ENCODE measurements around the gene TMEM187. TPM values are rescaled to one million over a fixed set of nuclear protein-coding genes. Genes with fewer than 3 reads are reported as not detected.

The TMEM187 gene
- total and polyA plus RNA-seq, 2 donors (not counting 1 experiment from before 2014, with no cell fraction given): 5.5 to 6.4 TPM

DNA sequence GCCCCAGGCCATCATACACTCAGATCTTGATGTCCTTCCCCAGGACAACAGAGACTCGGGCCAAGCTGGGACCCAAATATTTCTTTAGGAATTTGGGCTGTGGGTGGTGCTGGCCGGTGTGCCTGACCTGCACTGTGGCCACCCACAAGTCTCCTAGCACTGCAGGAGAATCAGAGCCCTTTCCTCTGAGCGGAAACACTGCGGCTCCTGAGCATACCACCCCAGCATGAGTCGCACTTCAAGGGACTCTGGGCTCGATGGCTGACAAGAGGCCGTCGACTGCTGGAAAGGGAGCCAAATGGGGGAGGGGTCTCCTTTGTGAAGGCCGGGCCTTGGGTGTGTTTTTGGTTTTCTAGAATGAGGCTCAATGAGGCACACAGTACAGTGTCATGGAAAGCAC, 60.1 kb downstream of the TMEM187 start:
- H2AFZ ChIP-seq (ENCODE audit: insufficient read depth, low read depth, low read length, poor library complexity, severe bottlenecking): no peak overlapping the region
- H3K9me3 ChIP-seq (ENCODE audit: control extremely low read depth in 1 of 3, control insufficient read depth in 2 of 3, insufficient read depth in 1 of 3, low read length in 2 of 3): no peaks in the 10 kb centered on the region
- H3K4me3 ChIP-seq (ENCODE audit: control extremely low read depth in 1 of 5, extremely low read depth in 1 of 5, insufficient read depth in 1 of 5, low read depth in 2 of 5, low read length in 4 of 5): no peak overlapping the region
- H3K9ac ChIP-seq (ENCODE audit: low read length): no peak overlapping the region
- H3K36me3 ChIP-seq (replicated peaks in 1 of 2; ENCODE audit: control extremely low read depth in 1 of 2, control insufficient read depth in 1 of 2, extremely low read depth in 1 of 2, insufficient read depth in 2 of 2, low read length in 1 of 2): peaks cover 0 to 32% of the 10 kb centered on the region in 2 experiments
- ChIA-PET POLR2A (no interaction called here), CTCF (no interaction called here)
- no peaks in the 10 kb centered on the region for H3K27me3 ChIP-seq (replicated peaks in 1 of 4; ENCODE audit: control extremely low read depth in 1 of 4, control insufficient read depth in 3 of 4, insufficient read depth in 4 of 4, low read length in 3 of 4)
- no peak for DNase-seq
- ATAC-seq (ENCODE audit: low read depth): no peak
- no peak for TF ChIP-seq EZH2 (IDR thresholded peaks at IDR 0.05; ENCODE audit: borderline replicate concordance, insufficient read depth, low read depth, low read length, poor library complexity, severe bottlenecking)
- TF ChIP-seq, protein P1, sequence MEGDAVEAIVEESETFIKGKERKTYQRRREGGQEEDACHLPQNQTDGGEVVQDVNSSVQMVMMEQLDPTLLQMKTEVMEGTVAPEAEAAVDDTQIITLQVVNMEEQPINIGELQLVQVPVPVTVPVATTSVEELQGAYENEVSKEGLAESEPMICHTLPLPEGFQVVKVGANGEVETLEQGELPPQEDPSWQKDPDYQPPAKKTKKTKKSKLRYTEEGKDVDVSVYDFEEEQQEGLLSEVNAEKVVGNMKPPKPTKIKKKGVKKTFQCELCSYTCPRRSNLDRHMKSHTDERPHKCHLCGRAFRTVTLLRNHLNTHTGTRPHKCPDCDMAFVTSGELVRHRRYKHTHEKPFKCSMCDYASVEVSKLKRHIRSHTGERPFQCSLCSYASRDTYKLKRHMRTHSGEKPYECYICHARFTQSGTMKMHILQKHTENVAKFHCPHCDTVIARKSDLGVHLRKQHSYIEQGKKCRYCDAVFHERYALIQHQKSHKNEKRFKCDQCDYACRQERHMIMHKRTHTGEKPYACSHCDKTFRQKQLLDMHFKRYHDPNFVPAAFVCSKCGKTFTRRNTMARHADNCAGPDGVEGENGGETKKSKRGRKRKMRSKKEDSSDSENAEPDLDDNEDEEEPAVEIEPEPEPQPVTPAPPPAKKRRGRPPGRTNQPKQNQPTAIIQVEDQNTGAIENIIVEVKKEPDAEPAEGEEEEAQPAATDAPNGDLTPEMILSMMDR (IDR thresholded peaks at IDR 0.05): no peak
- H3K4me3 Mint-ChIP-seq: no peak overlapping the region
- H3K27ac ChIP-seq (ENCODE audit: low read length in 2 of 2): no peak overlapping the region
- peaks cover 42% of the 10 kb centered on the region for H3K79me2 ChIP-seq (ENCODE audit: control insufficient read depth, insufficient read depth, low read length)
- H3K27ac Mint-ChIP-seq: no peak overlapping the region
- no peak overlapping the region for H3K4me2 ChIP-seq (replicated peaks; ENCODE audit: low read depth, low read length, poor library complexity, severe bottlenecking)
- H3K4me1 Mint-ChIP-seq: peaks cover 6% of the 10 kb centered on the region
- peaks cover 36% of the 10 kb centered on the region for H4K20me1 ChIP-seq (ENCODE audit: control insufficient read depth, insufficient read depth, low read length, poor library complexity, severe bottlenecking)
- H3K9me3 Mint-ChIP-seq (ENCODE audit: insufficient read depth): no peaks in the 10 kb centered on the region
- H3K4me1 ChIP-seq (ENCODE audit: control insufficient read depth in 2 of 2, insufficient read depth in 2 of 2, low read length in 2 of 2): no peaks in the 10 kb centered on the region
- intact Hi-C loops (cut with micrococcal nuclease): no loop called here
- H3K27me3 Mint-ChIP-seq: no peaks in the 10 kb centered on the region
- 95% methylated on average over 4 of the region's 9 CpGs for WGBS (ENCODE audit: insufficient coverage)

Small RNAs within 50 kb of the gene (small RNA-seq; reads per million reads assigned to genes)
- not detected for gene MIR3202-1 (ENCODE audit: insufficient read length, low read depth, low replicate concordance)

Other genes starting within 250 kb of the TMEM187 start
- gene BCAP31, start 248.4 kb upstream of the TMEM187 start, total RNA-seq: 112 and 117 TPM in 2 replicates
- 59.5 and 78.0 TPM in 2 replicates for gene BCAP31, start 248.4 kb upstream of the TMEM187 start, polyA plus RNA-seq
- gene ABCD1, start 247.9 kb upstream of the TMEM187 start, total RNA-seq: 9.7 and 10.9 TPM in 2 replicates
- gene ABCD1, start 247.9 kb upstream of the TMEM187 start, polyA plus RNA-seq: 12.2 and 14.5 TPM in 2 replicates
- gene PLXNB3, start 208.5 kb upstream of the TMEM187 start, total RNA-seq: not detected in 2 replicates
- gene PLXNB3, start 208.5 kb upstream of the TMEM187 start, polyA plus RNA-seq: 0.25 and 0.35 TPM in 2 replicates
- gene SRPK3, start 191.7 kb upstream of the TMEM187 start, total RNA-seq: not detected in 2 replicates
- not detected in 2 replicates for gene SRPK3, start 191.7 kb upstream of the TMEM187 start, polyA plus RNA-seq
- gene IDH3G, start 178.4 kb upstream of the TMEM187 start, total RNA-seq: 58.5 and 62.8 TPM in 2 replicates
- 103 and 122 TPM in 2 replicates for gene IDH3G, start 178.4 kb upstream of the TMEM187 start, polyA plus RNA-seq
- gene SSR4, start 178.1 kb upstream of the TMEM187 start, total RNA-seq: 119 and 134 TPM in 2 replicates
- 169 and 297 TPM in 2 replicates for gene SSR4, start 178.1 kb upstream of the TMEM187 start, polyA plus RNA-seq
- not detected in 2 replicates for gene PDZD4, start 142.2 kb upstream of the TMEM187 start, total RNA-seq
- gene PDZD4, start 142.2 kb upstream of the TMEM187 start, polyA plus RNA-seq: 0.36 and 1.1 TPM in 2 replicates
- gene L1CAM, start 86.6 kb upstream of the TMEM187 start, total RNA-seq: 19.9 and 22.2 TPM in 2 replicates
- 8.9 and 9.4 TPM in 2 replicates for gene L1CAM, start 86.6 kb upstream of the TMEM187 start, polyA plus RNA-seq
- 0.53 TPM in 1 of 2 replicates, not detected in the other for gene AVPR2, start 68.1 kb upstream of the TMEM187 start, total RNA-seq
- gene AVPR2, start 68.1 kb upstream of the TMEM187 start, polyA plus RNA-seq: 0.12 TPM in 1 of 2 replicates, not detected in the other
- 242 TPM in 2 replicates for gene ARHGAP4, start 46.5 kb upstream of the TMEM187 start, total RNA-seq
- gene ARHGAP4, start 46.5 kb upstream of the TMEM187 start, polyA plus RNA-seq: 711 and 922 TPM in 2 replicates
- gene NAA10, start 37.7 kb upstream of the TMEM187 start, total RNA-seq: 78.3 and 87.3 TPM in 2 replicates
- 90.5 and 102 TPM in 2 replicates for gene NAA10, start 37.7 kb upstream of the TMEM187 start, polyA plus RNA-seq
- gene RENBP, start 28.1 kb upstream of the TMEM187 start, total RNA-seq: 39.2 and 39.7 TPM in 2 replicates
- gene RENBP, start 28.1 kb upstream of the TMEM187 start, polyA plus RNA-seq: 28.0 and 30.6 TPM in 2 replicates
- 57.7 and 59.4 TPM in 2 replicates for gene HCFC1, start 936 bp upstream of the TMEM187 start, total RNA-seq
- 32.1 and 37.7 TPM in 2 replicates for gene HCFC1, start 936 bp upstream of the TMEM187 start, polyA plus RNA-seq
- gene IRAK1, start 47.1 kb downstream of the TMEM187 start, total RNA-seq: 112 and 121 TPM in 2 replicates
- 96.9 and 118 TPM in 2 replicates for gene IRAK1, start 47.1 kb downstream of the TMEM187 start, polyA plus RNA-seq
- 113 and 122 TPM in 2 replicates for gene MECP2, start 125.0 kb downstream of the TMEM187 start, total RNA-seq
- 20.0 and 26.5 TPM in 2 replicates for gene MECP2, start 125.0 kb downstream of the TMEM187 start, polyA plus RNA-seq
- not detected in 2 replicates for gene OPN1LW, start 171.5 kb downstream of the TMEM187 start, total RNA-seq
- gene OPN1LW, start 171.5 kb downstream of the TMEM187 start, polyA plus RNA-seq: not detected in 2 replicates
- gene OPN1MW, start 209.8 kb downstream of the TMEM187 start, total RNA-seq: not detected in 2 replicates
- gene OPN1MW, start 209.8 kb downstream of the TMEM187 start, polyA plus RNA-seq: not detected in 2 replicates
- gene OPN1MW2, start 247.0 kb downstream of the TMEM187 start, total RNA-seq: not detected in 2 replicates
- not detected in 2 replicates for gene OPN1MW2, start 247.0 kb downstream of the TMEM187 start, polyA plus RNA-seq